ENCODE results near the gene SCN2B. TPM values are rescaled to one million over a fixed set of nuclear protein-coding genes. Genes with fewer than 3 reads are reported as not detected.

SCN2B gene
- total RNA-seq, 1 donor, result not detected

GRCh38 chr11:118210323-118210722 is 33.9 kb upstream of the SCN2B start:
- TF ChIP-seq, protein P1, sequence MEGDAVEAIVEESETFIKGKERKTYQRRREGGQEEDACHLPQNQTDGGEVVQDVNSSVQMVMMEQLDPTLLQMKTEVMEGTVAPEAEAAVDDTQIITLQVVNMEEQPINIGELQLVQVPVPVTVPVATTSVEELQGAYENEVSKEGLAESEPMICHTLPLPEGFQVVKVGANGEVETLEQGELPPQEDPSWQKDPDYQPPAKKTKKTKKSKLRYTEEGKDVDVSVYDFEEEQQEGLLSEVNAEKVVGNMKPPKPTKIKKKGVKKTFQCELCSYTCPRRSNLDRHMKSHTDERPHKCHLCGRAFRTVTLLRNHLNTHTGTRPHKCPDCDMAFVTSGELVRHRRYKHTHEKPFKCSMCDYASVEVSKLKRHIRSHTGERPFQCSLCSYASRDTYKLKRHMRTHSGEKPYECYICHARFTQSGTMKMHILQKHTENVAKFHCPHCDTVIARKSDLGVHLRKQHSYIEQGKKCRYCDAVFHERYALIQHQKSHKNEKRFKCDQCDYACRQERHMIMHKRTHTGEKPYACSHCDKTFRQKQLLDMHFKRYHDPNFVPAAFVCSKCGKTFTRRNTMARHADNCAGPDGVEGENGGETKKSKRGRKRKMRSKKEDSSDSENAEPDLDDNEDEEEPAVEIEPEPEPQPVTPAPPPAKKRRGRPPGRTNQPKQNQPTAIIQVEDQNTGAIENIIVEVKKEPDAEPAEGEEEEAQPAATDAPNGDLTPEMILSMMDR (IDR thresholded peaks at IDR 0.05; ENCODE audit: insufficient read depth, low read length), result no peak
- no peak overlapping the region for H3K4me3 ChIP-seq (ENCODE audit: low read depth, low read length)
- DNase-seq (ENCODE audit: low read depth), result no peak

DNA sequence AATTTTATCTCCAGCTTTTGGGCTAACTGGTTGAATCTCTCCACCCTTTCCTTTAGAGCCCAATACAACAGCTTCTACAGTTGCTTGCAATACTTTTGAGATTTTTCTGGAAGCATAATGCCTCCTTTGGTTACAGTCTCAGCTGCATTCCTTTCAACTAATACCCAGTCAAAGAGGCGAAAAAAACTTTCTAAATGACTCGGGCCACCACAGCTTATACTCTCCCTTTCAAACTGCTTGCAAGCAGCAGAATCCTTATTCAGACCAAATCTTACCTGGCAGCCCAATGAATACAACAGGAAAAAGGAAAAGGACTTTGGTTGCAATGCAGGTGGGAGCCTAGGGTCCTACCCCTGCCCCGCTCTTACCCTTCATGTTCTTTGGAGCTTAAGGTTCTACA is 32.6 kb upstream of the SCN2B start:
- TF ChIP-seq, protein P1 (IDR thresholded peaks at IDR 0.05; ENCODE audit: insufficient read depth, low read length), result no peak

DNA sequence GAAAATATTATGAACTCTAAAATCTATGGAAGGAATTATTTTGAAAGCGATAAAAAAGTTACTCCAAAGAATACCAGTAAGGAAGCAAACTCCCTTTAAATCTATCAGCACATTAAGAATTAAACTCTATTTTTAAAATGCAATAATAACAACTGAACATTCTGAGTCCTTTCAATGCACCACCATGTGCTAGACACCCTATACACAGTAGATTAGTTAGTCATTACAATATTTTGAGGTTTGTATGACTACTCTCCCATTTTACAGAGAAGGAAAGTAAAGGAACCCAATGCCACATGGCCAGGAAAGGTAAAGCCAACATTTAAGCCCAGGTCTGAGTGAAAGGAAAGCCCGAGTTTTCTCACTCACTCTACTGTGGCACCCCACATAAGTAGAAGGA is 30.6 kb upstream of the SCN2B start:
- no peak overlapping the region for H3K4me3 ChIP-seq (ENCODE audit: low read depth, low read length)
- TF ChIP-seq, protein P1 (IDR thresholded peaks at IDR 0.05; ENCODE audit: insufficient read depth, low read length), result no peak
- no peak for DNase-seq (ENCODE audit: low read depth)

More for the DNA sequence above, 32.6 kb upstream of the SCN2B start:
- no peak overlapping the region for H3K4me3 ChIP-seq (ENCODE audit: low read depth, low read length)
- no peak for DNase-seq (ENCODE audit: low read depth)

DNA sequence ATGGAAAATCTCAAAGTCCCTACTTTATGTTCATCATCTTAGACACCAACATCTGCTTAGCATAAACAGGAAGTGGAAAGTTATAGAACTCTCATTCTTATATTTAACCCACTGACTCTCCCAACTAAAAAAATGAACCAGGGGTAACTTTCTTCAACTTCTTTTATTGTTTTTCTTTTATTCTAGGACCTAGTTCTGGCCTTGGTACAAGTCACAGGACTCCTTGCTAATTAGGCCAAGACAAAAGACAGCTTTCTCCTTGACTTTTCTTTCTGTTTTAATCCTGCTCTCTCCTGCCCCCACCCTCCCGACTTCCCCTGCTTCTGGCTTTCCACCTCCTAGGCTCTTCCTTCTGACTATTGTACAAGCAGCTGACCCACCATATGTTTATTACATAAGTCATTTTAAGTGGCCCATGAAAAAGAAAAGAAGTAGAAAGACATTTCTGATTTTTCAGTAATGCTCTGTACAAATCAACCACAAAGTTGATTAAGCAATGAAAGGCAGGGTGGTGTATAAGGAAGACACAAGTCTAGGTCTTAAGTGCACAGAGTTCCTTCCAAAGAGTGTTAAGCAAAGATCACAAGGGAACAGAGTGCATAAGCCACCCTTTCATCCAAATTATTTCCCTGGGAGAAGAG is 30.1 kb upstream of the SCN2B start:
- no peak overlapping the region for H3K4me3 ChIP-seq (ENCODE audit: low read depth, low read length)
- TF ChIP-seq, protein P1 (IDR thresholded peaks at IDR 0.05; ENCODE audit: insufficient read depth, low read length), result no peak
- DNase-seq (ENCODE audit: low read depth), result no peak

- no peak overlapping the region for H3K4me3 ChIP-seq (ENCODE audit: low read depth, low read length)
- DNase-seq (ENCODE audit: low read depth), result no peak
Measured at GRCh38 chr11:118205606-118206378, 29.4 kb upstream of the SCN2B start.

DNA sequence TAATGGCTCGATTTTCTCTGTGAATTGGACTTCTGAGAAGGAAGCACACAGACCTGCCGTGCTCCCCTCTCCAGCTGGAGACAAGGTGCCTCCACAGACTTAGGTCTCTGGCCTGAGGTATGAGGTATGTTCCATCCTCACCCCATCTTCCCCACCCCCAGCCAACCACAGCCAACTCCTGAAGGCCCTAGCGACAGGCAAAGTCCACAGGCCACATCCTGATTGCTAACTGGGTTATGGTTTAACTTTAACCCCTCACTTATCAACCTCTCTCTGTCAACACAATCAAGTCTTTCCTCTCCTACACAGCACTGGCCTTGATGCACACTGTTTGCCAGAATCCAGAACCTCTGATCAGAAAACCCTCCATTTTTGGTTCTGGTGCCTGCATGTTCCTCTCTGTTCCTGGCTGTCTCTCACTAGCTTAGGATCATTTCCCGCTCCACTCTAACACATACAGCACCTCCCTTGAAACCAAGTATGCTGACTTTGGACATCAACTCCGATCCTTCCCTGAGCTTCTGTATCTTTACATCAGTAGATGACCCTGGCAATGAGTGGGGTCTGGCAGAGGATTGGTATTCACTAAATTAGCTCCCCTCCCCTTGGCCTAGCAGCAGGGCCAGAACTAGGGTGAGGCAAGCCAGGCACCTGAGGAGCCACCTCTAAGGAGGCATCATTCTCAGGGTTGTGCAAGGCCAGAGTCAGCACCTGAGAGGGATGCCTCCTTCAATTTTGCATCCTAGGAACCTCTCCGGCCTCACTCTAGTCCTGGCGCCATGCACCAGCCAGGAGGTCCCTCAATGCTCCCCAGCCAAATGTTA is 26.4 kb upstream of the SCN2B start:
- no peak for DNase-seq (ENCODE audit: low read depth)
- no peak overlapping the region for H3K4me3 ChIP-seq (ENCODE audit: low read depth, low read length)
- TF ChIP-seq, protein P1 (IDR thresholded peaks at IDR 0.05; ENCODE audit: insufficient read depth, low read length), result no peak

More at GRCh38 chr11:118205606-118206378, 29.4 kb upstream of the SCN2B start:
- TF ChIP-seq, protein P1 (IDR thresholded peaks at IDR 0.05; ENCODE audit: insufficient read depth, low read length), result no peak

Measured in fibroblast of the aortic adventitia (primary cell).